ENCODE measurements around the gene MTAP. TPM values are rescaled to one million over a fixed set of nuclear protein-coding genes. Genes with fewer than 3 reads are reported as not detected.

MTAP gene
- total RNA-seq, 1 experiment from 2014 or later = 326 TPM

DNA sequence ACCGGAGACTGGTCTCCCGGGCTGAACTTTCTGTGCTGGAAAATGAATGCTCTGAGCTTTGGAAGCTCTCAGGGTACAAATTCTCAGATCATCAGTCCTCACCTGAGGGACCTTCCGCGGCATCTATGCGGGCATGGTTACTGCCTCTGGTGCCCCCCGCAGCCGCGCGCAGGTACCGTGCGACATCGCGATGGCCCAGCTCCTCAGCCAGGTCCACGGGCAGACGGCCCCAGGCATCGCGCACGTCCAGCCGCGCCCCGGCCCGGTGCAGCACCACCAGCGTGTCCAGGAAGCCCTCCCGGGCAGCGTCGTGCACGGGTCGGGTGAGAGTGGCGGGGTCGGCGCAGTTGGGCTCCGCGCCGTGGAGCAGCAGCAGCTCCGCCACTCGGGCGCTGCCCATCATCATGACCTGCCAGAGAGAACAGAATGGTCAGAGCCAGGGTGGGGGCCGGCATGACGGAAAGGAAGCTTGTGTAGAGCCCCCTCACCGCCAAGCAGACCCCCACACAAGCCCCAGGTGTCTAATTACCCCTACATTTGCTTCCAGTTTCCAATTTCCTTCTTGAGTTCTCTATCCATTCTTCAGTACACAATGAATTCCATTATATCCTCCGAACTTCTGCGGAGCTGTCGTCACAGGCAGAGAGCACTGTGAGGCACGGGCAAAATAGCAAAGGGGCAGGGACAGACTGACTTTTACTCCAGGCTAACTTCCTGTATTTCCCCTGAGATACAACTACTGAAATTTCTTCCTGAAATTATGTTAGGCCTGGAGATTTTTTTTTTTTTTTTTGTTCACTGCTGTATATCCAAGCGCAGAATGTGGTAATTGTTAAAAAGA, 168.6 kb downstream of the MTAP start:
- ATAC-seq (no peak), DNase-seq (ENCODE audit: low read depth, low spot score) (no peak)
- H3K79me2 ChIP-seq (ENCODE audit: insufficient read depth, low read length) = peaks cover 51% of the 10 kb centered on the region
- no peaks in the 10 kb centered on the region for H3K9me2 ChIP-seq (ENCODE audit: insufficient read depth)
- H3K36me3 ChIP-seq (ENCODE audit: control insufficient read depth in 1 of 2, insufficient read depth in 2 of 2, low read length in 2 of 2) = peaks cover 0 to 17% of the 10 kb centered on the region in 2 experiments; a peak in 1 of 4 replicates
- TF ChIP-seq EGR1 (IDR thresholded peaks at IDR 0.05; ENCODE audit: low read depth) = no peak
- TF ChIP-seq TCF7L2 (IDR thresholded peaks at IDR 0.05; ENCODE audit: borderline replicate concordance, extremely low read depth, insufficient read depth, insufficient read length) = no peak
- TF ChIP-seq EZH2 (IDR thresholded peaks at IDR 0.05) = no peak
- no peak for TF ChIP-seq JUND (IDR thresholded peaks at IDR 0.05)
- no peak for TF ChIP-seq SRF (IDR thresholded peaks at IDR 0.05; ENCODE audit: low read depth)
- TF ChIP-seq, protein P1, sequence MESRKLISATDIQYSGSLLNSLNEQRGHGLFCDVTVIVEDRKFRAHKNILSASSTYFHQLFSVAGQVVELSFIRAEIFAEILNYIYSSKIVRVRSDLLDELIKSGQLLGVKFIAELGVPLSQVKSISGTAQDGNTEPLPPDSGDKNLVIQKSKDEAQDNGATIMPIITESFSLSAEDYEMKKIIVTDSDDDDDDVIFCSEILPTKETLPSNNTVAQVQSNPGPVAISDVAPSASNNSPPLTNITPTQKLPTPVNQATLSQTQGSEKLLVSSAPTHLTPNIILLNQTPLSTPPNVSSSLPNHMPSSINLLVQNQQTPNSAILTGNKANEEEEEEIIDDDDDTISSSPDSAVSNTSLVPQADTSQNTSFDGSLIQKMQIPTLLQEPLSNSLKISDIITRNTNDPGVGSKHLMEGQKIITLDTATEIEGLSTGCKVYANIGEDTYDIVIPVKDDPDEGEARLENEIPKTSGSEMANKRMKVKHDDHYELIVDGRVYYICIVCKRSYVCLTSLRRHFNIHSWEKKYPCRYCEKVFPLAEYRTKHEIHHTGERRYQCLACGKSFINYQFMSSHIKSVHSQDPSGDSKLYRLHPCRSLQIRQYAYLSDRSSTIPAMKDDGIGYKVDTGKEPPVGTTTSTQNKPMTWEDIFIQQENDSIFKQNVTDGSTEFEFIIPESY (IDR thresholded peaks at IDR 0.05; ENCODE audit: extremely low read depth, insufficient replicate concordance, low read length) = no peak
- TF ChIP-seq, protein P2, sequence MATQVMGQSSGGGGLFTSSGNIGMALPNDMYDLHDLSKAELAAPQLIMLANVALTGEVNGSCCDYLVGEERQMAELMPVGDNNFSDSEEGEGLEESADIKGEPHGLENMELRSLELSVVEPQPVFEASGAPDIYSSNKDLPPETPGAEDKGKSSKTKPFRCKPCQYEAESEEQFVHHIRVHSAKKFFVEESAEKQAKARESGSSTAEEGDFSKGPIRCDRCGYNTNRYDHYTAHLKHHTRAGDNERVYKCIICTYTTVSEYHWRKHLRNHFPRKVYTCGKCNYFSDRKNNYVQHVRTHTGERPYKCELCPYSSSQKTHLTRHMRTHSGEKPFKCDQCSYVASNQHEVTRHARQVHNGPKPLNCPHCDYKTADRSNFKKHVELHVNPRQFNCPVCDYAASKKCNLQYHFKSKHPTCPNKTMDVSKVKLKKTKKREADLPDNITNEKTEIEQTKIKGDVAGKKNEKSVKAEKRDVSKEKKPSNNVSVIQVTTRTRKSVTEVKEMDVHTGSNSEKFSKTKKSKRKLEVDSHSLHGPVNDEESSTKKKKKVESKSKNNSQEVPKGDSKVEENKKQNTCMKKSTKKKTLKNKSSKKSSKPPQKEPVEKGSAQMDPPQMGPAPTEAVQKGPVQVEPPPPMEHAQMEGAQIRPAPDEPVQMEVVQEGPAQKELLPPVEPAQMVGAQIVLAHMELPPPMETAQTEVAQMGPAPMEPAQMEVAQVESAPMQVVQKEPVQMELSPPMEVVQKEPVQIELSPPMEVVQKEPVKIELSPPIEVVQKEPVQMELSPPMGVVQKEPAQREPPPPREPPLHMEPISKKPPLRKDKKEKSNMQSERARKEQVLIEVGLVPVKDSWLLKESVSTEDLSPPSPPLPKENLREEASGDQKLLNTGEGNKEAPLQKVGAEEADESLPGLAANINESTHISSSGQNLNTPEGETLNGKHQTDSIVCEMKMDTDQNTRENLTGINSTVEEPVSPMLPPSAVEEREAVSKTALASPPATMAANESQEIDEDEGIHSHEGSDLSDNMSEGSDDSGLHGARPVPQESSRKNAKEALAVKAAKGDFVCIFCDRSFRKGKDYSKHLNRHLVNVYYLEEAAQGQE (IDR thresholded peaks at IDR 0.05; ENCODE audit: low read depth) = no peak
- TF ChIP-seq YY1 (IDR thresholded peaks at IDR 0.05; ENCODE audit: extremely low read depth, insufficient replicate concordance, low read depth, low read length) = no peak
- TF ChIP-seq, protein P3, sequence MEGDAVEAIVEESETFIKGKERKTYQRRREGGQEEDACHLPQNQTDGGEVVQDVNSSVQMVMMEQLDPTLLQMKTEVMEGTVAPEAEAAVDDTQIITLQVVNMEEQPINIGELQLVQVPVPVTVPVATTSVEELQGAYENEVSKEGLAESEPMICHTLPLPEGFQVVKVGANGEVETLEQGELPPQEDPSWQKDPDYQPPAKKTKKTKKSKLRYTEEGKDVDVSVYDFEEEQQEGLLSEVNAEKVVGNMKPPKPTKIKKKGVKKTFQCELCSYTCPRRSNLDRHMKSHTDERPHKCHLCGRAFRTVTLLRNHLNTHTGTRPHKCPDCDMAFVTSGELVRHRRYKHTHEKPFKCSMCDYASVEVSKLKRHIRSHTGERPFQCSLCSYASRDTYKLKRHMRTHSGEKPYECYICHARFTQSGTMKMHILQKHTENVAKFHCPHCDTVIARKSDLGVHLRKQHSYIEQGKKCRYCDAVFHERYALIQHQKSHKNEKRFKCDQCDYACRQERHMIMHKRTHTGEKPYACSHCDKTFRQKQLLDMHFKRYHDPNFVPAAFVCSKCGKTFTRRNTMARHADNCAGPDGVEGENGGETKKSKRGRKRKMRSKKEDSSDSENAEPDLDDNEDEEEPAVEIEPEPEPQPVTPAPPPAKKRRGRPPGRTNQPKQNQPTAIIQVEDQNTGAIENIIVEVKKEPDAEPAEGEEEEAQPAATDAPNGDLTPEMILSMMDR (IDR thresholded peaks at IDR 0.05 in 2 of 3, conservative IDR thresholded peaks at IDR 0.05 in 1 of 3; ENCODE audit: borderline replicate concordance in 1 of 3, insufficient read depth in 1 of 3, low read depth in 2 of 3, low read length in 2 of 3) = no peak
- no peak for TF ChIP-seq ZFX (IDR thresholded peaks at IDR 0.05)
- TF ChIP-seq, protein P4, sequence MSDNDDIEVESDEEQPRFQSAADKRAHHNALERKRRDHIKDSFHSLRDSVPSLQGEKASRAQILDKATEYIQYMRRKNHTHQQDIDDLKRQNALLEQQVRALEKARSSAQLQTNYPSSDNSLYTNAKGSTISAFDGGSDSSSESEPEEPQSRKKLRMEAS (IDR thresholded peaks at IDR 0.05) = no peak
- TF ChIP-seq, protein P5, sequence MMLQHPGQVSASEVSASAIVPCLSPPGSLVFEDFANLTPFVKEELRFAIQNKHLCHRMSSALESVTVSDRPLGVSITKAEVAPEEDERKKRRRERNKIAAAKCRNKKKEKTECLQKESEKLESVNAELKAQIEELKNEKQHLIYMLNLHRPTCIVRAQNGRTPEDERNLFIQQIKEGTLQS (IDR thresholded peaks at IDR 0.05) = no peak
- TF ChIP-seq POLR2A (IDR thresholded peaks at IDR 0.05; ENCODE audit: borderline replicate concordance, extremely low read depth, insufficient read depth, insufficient read length) = no peak
- H3K4me3 ChIP-seq (replicated peaks in 1 of 2; ENCODE audit: low read depth in 1 of 2, low read length in 2 of 2) = no peak overlapping the region
- H3K27me3 ChIP-seq (ENCODE audit: insufficient read depth, low read length) = no peaks in the 10 kb centered on the region
- no peaks in the 10 kb centered on the region for H3K9me3 ChIP-seq (ENCODE audit: control insufficient read depth in 1 of 2, insufficient read depth in 1 of 2, low read depth in 1 of 2, low read length in 2 of 2)
- BruUV-seq (replicated peaks) = no TSS peak
- no peak overlapping the region for H3K9ac ChIP-seq (ENCODE audit: low read length)
- CTCF ChIA-PET = no interaction called here
- H3K27ac ChIP-seq (ENCODE audit: low read depth, low read length) = no peak overlapping the region
- RAD21 ChIA-PET (ENCODE audit: low non-redundant PET in 1 of 2, low total read pairs in 2 of 2, uncharacterized antibody in 2 of 2, unreplicated experiment in 2 of 2) = no interaction called here
- H4K20me1 ChIP-seq (ENCODE audit: insufficient read depth) = no peaks in the 10 kb centered on the region
- no peak overlapping the region for H2AFZ ChIP-seq (ENCODE audit: low read depth, low read length, poor library complexity, severe bottlenecking)
- intact Hi-C loops (cut with micrococcal nuclease) = no loop called here
- H3K4me2 ChIP-seq (ENCODE audit: low read length) = no peak overlapping the region
- H3K4me1 ChIP-seq (ENCODE audit: control insufficient read depth in 1 of 2, insufficient read depth in 2 of 2, low read length in 2 of 2) = peaks cover 0 to 10% of the 10 kb centered on the region in 2 experiments; a peak in 2 of 4 replicates
- POLR2A ChIA-PET = no interaction called here

All from HCT116 (cell line).